ENCODE data around the gene CDKN2B-AS1. TPM values are rescaled to one million over a fixed set of nuclear protein-coding genes. Genes with fewer than 3 reads are reported as not detected.

The CDKN2B-AS1 gene
- total and polyA plus RNA-seq, 7 donors: 0.49 to 264 (median 2.0) TPM

DNA sequence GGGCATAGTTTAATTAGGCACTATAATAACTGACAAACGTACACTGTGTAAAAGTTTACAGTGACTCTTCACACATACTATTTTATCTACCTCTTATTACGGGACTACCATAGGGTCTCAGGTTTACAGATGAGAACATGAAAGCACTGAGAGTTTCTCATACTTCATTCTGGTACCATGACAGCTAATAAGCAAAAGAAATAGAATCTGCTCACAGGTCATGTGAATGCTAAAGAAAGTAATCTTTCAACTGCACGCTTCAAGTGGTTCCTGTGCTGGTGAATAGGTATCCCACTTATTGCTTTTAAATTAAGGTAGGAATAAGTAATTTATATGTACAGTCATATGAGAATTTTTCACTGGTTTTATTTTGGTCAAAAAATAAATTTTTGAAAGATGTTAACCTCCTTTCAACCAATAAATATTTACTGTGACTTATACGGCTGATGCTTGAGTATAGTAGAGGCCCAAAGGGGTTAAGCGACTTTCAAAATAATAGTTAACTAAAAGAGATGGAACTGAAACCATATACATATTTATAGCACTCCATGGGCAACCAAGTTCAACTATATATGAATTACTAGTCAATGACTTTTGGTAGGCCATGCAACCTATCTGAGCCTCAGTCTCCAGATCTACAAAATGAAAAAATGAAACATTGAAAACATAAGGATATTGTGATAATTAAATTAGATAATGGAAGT is 8.5 kb upstream of the CDKN2B-AS1 start:
- 65 to 70% methylated on average over 5 of the region's 5 CpGs for WGBS, 2 donors
- H3K36me3 ChIP-seq: no peaks in the 10 kb centered on the region
- TF ChIP-seq POLR2AphosphoS5 (IDR thresholded peaks at IDR 0.05) (no peak), EP300 (IDR thresholded peaks at IDR 0.05) (no peak), POLR2A (IDR thresholded peaks at IDR 0.05) (no peak)
- TF ChIP-seq, protein P1, sequence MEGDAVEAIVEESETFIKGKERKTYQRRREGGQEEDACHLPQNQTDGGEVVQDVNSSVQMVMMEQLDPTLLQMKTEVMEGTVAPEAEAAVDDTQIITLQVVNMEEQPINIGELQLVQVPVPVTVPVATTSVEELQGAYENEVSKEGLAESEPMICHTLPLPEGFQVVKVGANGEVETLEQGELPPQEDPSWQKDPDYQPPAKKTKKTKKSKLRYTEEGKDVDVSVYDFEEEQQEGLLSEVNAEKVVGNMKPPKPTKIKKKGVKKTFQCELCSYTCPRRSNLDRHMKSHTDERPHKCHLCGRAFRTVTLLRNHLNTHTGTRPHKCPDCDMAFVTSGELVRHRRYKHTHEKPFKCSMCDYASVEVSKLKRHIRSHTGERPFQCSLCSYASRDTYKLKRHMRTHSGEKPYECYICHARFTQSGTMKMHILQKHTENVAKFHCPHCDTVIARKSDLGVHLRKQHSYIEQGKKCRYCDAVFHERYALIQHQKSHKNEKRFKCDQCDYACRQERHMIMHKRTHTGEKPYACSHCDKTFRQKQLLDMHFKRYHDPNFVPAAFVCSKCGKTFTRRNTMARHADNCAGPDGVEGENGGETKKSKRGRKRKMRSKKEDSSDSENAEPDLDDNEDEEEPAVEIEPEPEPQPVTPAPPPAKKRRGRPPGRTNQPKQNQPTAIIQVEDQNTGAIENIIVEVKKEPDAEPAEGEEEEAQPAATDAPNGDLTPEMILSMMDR (IDR thresholded peaks at IDR 0.05): no peak
- no peaks in the 10 kb centered on the region for H3K4me1 ChIP-seq
- peaks cover 23 to 100% (median 75%) of the 10 kb centered on the region in 3 donors for H3K27me3 ChIP-seq
- no peak overlapping the region for H3K4me3 ChIP-seq
- H3K9me3 ChIP-seq: peaks cover 0 to 4% (median 0%) of the 10 kb centered on the region in 4 donors
- H3K27ac ChIP-seq: no peak overlapping the region
- intact Hi-C loops (cut with DNase I): no loop called here
- no peak for DNase-seq

DNA sequence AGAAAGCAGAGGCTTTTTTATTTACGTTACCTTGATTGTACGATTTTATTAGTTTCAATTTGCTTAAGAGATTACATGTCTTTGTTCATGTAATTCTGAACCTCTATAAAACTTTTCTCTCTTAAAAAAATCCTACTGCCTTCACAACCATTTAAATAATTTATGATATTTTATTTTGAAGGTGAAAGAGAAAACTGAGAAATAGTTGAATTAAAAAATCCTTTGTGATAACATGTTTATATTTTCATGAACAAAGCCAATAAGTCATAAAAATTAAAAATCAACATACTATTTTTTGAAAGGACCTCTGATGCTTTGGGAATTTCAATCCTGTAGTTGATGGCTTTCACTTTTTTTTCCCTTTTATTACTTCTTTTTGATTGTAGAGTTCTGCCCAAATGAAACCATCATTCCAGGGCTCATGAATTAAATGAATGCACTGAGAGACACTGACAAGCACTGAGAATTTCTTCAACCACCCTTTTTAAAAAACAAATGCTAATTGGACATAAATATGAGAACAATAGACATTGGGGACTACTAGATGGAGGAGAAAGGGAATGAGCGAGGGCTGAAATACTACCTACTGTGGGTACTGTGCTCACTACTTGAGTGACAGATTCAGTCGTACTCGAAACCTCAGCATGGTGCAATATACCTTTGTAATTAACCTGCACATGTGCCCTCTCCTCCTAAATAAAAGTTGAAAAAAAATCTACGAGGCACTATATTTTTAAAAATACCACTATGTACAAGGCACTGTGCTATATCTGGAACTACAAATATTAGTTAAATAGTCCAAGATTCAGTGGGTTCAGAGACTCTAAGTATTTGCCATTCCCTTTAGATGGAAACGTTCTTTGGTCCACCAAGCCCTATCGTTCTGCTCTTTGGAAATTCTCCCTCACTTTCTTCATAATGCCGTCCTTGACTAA is 6.3 kb upstream of the CDKN2B-AS1 start:
- intact Hi-C loops (cut with DNase I): no loop called here
- Histone ChIP-seq H3K9me3 (peaks cover 0 to under 1% (median 0%) of the 10 kb centered on the region in 4 donors), H3K4me3 (no peak overlapping the region), H3K27ac (no peak overlapping the region), H3K36me3 (no peaks in the 10 kb centered on the region), H3K27me3 (peaks cover 29 to 100% (median 76%) of the 10 kb centered on the region in 3 donors), H3K4me1 (no peaks in the 10 kb centered on the region)
- DNase-seq: no peak
- no peak for TF ChIP-seq POLR2A (IDR thresholded peaks at IDR 0.05)
- TF ChIP-seq, protein P1 (IDR thresholded peaks at IDR 0.05): no peak
- no peak for TF ChIP-seq EP300 (IDR thresholded peaks at IDR 0.05)
- no peak for TF ChIP-seq POLR2AphosphoS5 (IDR thresholded peaks at IDR 0.05)
- WGBS, 2 donors: 24 to 35% methylated on average over 9 of the region's 9 CpGs

GRCh38 chr9:21989440-21990189 is 5.0 kb upstream of the CDKN2B-AS1 start:
- TF ChIP-seq POLR2A (IDR thresholded peaks at IDR 0.05) (no peak), EP300 (IDR thresholded peaks at IDR 0.05) (no peak), POLR2AphosphoS5 (IDR thresholded peaks at IDR 0.05) (no peak)
- TF ChIP-seq, protein P1 (IDR thresholded peaks at IDR 0.05): no peak
- H3K4me3 ChIP-seq: no peak overlapping the region
- peaks cover 29 to 100% (median 69%) of the 10 kb centered on the region in 3 donors for H3K27me3 ChIP-seq
- intact Hi-C loops (cut with DNase I): no loop called here
- DNase-seq: no peak
- no peaks in the 10 kb centered on the region for H3K9me3 ChIP-seq
- peaks cover 0 to 13% (median 10%) of the 10 kb centered on the region in 4 donors for H3K4me1 ChIP-seq
- no peaks in the 10 kb centered on the region for H3K36me3 ChIP-seq
- H3K27ac ChIP-seq: no peak overlapping the region
- WGBS, 2 donors: 16 to 51% methylated on average over 35 of the region's 35 CpGs

GRCh38 chr9:21991072-21991959 is 3.3 kb upstream of the CDKN2B-AS1 start:
- 71 to 83% methylated on average over 5 of the region's 5 CpGs for WGBS, 2 donors
- intact Hi-C loops (cut with DNase I): no loop called here

More at GRCh38 chr9:21991072-21991959, 3.3 kb upstream of the CDKN2B-AS1 start:
- no peaks in the 10 kb centered on the region for H3K36me3 ChIP-seq
- peaks cover 0 to 25% (median 10%) of the 10 kb centered on the region in 4 donors for H3K4me1 ChIP-seq
- DNase-seq: no peak
- no peak overlapping the region for H3K4me3 ChIP-seq
- no peak overlapping the region for H3K27ac ChIP-seq
- no peak for TF ChIP-seq EP300 (IDR thresholded peaks at IDR 0.05)
- no peak for TF ChIP-seq POLR2AphosphoS5 (IDR thresholded peaks at IDR 0.05)
- TF ChIP-seq, protein P1 (IDR thresholded peaks at IDR 0.05): no peak
- no peak for TF ChIP-seq POLR2A (IDR thresholded peaks at IDR 0.05)
- H3K27me3 ChIP-seq: peaks cover 23 to 97% (median 56%) of the 10 kb centered on the region in 3 donors
- H3K9me3 ChIP-seq: no peaks in the 10 kb centered on the region

All from sigmoid colon (tissue), 7 donors.